NCI-H460 (cell line): ENCODE results near the gene ERVK3-1. TPM values are rescaled to one million over a fixed set of nuclear protein-coding genes. Genes with fewer than 3 reads are reported as not detected.
"Not testable (repeated sequence)": the region's sequence is repeated elsewhere in the genome, so short reads cannot be mapped to it uniquely, and the experiment has no call there.

ENCODE experiments used
- DNase-seq: peaks from one replicate; pipeline ENCODE4 v3.0.0-alpha.2; 2016; ENCODE audit warnings: low read depth; ENCODE audit errors: extremely low read depth
- total RNA-seq: library from RNA; depleted of rRNA; stranded (reverse); fragments of >200 nt; shearing (Covaris generic); gene quantifications from 2 replicates; pipeline ENCODE4 v1.2.3, GENCODE V29; 2014

The ERVK3-1 gene
- total RNA-seq, 1 experiment from 2014 or later, result 42.4 TPM

- DNase-seq, result no peak
These were observed 922 bp upstream of the ERVK3-1 start for GRCh38 chr19:58304255-58304654.

GRCh38 chr19:58304748-58305064, 471 bp upstream of the ERVK3-1 start:
- no peak for DNase-seq

- no peak for DNase-seq
These were observed 751 bp downstream of the ERVK3-1 start for GRCh38 chr19:58305932-58306323.

GRCh38 chr19:58307736-58308135, 2.6 kb downstream of the ERVK3-1 start:
- no peak for DNase-seq

- not testable (repeated sequence) for DNase-seq
These were observed 5.5 kb downstream of the ERVK3-1 start for GRCh38 chr19:58310685-58311084.

- no peak for DNase-seq
These were observed 6.2 kb downstream of the ERVK3-1 start for GRCh38 chr19:58311345-58311865.

- DNase-seq, result no peak
These were observed 10.4 kb downstream of the ERVK3-1 start for GRCh38 chr19:58315580-58315979.

- no peak for DNase-seq
These were observed 12.4 kb downstream of the ERVK3-1 start for GRCh38 chr19:58317476-58318072.

GRCh38 chr19:58318297-58318696, 13.1 kb downstream of the ERVK3-1 start:
- DNase-seq, result no peak

GRCh38 chr19:58319241-58319640, 14.1 kb downstream of the ERVK3-1 start:
- DNase-seq, result no peak

- no peak for DNase-seq
These were observed 20.3 kb downstream of the ERVK3-1 start for GRCh38 chr19:58325311-58326022.

GRCh38 chr19:58326501-58326913, 21.3 kb downstream of the ERVK3-1 start:
- DNase-seq, result no peak

GRCh38 chr19:58326914-58327726, 21.9 kb downstream of the ERVK3-1 start, which contains the start of gene ZSCAN22:
Gene ZSCAN22, plus strand, starts transcription at chr19:58326994. Its CDS starts 7,809 bp downstream, at chr19:58334803.
- peak; percentile 89 for DNase-seq

GRCh38 chr19:58328999-58329398, 23.8 kb downstream of the ERVK3-1 start:
- no peak for DNase-seq

- peak; percentile 24 for DNase-seq
These were observed 25.3 kb downstream of the ERVK3-1 start for GRCh38 chr19:58330458-58330857.

- DNase-seq, result no peak
These were observed 27.5 kb downstream of the ERVK3-1 start for GRCh38 chr19:58332697-58333096.

- no peak for DNase-seq
These were observed 29.6 kb downstream of the ERVK3-1 start for GRCh38 chr19:58334691-58335249.

- DNase-seq, result no peak
These were observed 30.5 kb downstream of the ERVK3-1 start for GRCh38 chr19:58335630-58336029.

GRCh38 chr19:58336216-58336615, 31.0 kb downstream of the ERVK3-1 start:
- no peak for DNase-seq

- DNase-seq, result no peak
These were observed 31.6 kb downstream of the ERVK3-1 start for GRCh38 chr19:58336820-58337219.

GRCh38 chr19:58338336-58338735, 33.2 kb downstream of the ERVK3-1 start:
- no peak for DNase-seq
